Immature natural killer cell (primary cell): ENCODE results near the gene LONRF2. TPM values are rescaled to one million over a fixed set of nuclear protein-coding genes. Genes with fewer than 3 reads are reported as not detected.

Source experiments
- DNase-seq, 3 donors: peaks; one replicate each; pipeline ENCODE4 v3.0.0; 2022; ENCODE audit warnings: mixed read lengths in 1 of 3
- H3K27ac Mint-ChIP-seq, 6 donors: one replicate each; pipeline ENCODE4 v1.8.0; 2020; ENCODE audit warnings: mixed read lengths in 6 of 6, mild to moderate bottlenecking in 5 of 6, inconsistent platforms in 4 of 6, moderate library complexity in 3 of 6
- H3K27me3 Mint-ChIP-seq, 3 donors: one replicate each; pipeline ENCODE4 v1.8.0; 2020 to 2021; ENCODE audit warnings: low read depth in 3 of 3, mild to moderate bottlenecking in 3 of 3, mixed read lengths in 3 of 3, moderate library complexity in 3 of 3, inconsistent platforms in 1 of 3
- H3K36me3 Mint-ChIP-seq, 3 donors: one replicate each; pipeline ENCODE4 v1.8.0; 2020; ENCODE audit warnings: mixed read lengths in 3 of 3, inconsistent platforms in 2 of 3, mild to moderate bottlenecking in 2 of 3
- H3K4me1 Mint-ChIP-seq, 2 donors: one replicate each; pipeline ENCODE4 v1.8.0; 2020; ENCODE audit warnings: inconsistent platforms in 2 of 2, mild to moderate bottlenecking in 2 of 2, mixed read lengths in 2 of 2, moderate library complexity in 1 of 2
- H3K4me3 Mint-ChIP-seq, 5 donors: one replicate each; pipeline ENCODE4 v1.8.0; 2020; ENCODE audit warnings: mild to moderate bottlenecking in 5 of 5, mixed read lengths in 5 of 5, inconsistent platforms in 3 of 5, moderate library complexity in 3 of 5
- H3K9me3 Mint-ChIP-seq, 6 donors: one replicate each; pipeline ENCODE4 v1.8.0; 2020; ENCODE audit warnings: mild to moderate bottlenecking in 6 of 6, mixed read lengths in 6 of 6, inconsistent platforms in 4 of 6, moderate library complexity in 3 of 6
- polyA plus RNA-seq, 3 donors: library from polyadenylated mRNA; unstranded; fragments of 300-500 nt; fragmentation: Illumina TruSeq; gene quantifications; one replicate each; pipeline ENCODE4 v1.2.3, GENCODE V29; 2021

LONRF2 gene
- polyA plus RNA-seq, 3 donors from 2014 or later = not detected

DNA sequence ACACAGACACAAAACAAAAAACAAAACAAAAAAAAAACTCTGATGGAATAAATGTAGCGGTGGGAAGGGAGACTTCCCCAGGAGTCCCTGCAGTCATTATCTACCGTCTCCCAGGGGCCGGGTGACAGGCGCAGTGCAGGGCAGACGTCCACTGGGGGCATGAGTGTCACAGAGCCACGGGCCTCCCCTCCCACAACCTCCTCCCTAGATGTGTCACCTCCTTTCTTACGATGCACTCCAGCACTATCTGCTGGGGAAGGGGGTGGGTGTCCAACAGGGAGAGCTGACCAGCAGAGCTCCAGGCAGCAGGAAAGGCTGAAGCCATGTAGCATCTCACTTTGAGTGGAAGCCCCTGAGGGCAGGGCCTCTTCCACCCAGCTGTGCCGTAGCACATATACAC is 84.5 kb downstream of the LONRF2 start:
- Mint-ChIP-seq H3K27me3 (peaks cover 0 to 6% (median 4%) of the 10 kb centered on the region in 3 donors), H3K27ac (no peak overlapping the region), H3K36me3 (no peaks in the 10 kb centered on the region), H3K9me3 (peaks cover 0 to 1% (median 0%) of the 10 kb centered on the region in 6 donors), H3K4me3 (no peak overlapping the region), H3K4me1 (peaks cover 13 to 24% of the 10 kb centered on the region in 2 donors)
- no peak for DNase-seq

DNA sequence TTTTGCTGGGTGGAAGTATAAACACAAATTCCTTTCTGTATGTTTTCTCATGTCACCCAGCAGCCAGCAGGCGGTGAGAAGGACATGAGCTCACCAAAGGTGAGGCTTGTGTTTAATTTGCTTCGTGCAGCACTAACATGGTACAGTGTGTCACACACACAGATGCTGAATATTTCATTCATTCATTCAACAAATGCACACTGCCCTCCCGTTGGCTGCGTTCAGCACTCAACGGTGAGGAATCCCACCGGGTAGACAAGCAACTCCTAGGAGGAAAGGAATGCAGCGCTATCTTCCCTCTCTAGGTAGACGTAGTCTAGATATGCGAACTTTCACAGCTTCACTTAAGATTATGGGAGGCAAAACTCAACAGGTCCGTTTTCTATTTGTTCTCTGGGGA is 85.1 kb downstream of the LONRF2 start:
- Mint-ChIP-seq H3K27ac (no peak overlapping the region), H3K4me3 (no peak overlapping the region)

DNA sequence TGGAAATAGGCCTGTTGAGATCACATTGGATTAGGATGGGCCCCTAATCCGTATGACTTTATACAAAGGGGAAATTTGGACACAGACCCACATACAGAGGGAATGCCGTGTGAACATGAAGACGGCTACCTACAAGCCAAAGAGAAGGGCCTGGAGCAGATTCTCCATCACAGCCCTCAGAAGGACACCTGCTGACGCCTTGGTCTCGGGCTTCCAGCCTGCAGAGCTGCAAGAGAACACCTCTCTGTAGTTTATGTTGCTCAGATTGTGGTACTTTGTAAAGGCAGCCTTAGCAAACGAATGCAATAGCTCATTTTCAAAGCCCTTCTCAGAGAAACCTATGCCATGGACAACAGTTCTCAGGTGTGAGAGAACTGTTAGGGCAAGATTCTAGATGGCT is 86.1 kb downstream of the LONRF2 start:
- no peaks in the 10 kb centered on the region for H3K36me3 Mint-ChIP-seq
- peaks cover 0 to 4% (median 4%) of the 10 kb centered on the region in 3 donors for H3K27me3 Mint-ChIP-seq
- no peak overlapping the region for H3K4me3 Mint-ChIP-seq
- peaks cover 13 to 24% of the 10 kb centered on the region in 2 donors for H3K4me1 Mint-ChIP-seq
- peaks cover 0 to 1% (median 0%) of the 10 kb centered on the region in 6 donors for H3K9me3 Mint-ChIP-seq
- no peak for DNase-seq
- H3K27ac Mint-ChIP-seq = no peak overlapping the region

More for the DNA sequence above, 85.1 kb downstream of the LONRF2 start:
- Mint-ChIP-seq H3K27me3 (peaks cover 0 to 4% (median 4%) of the 10 kb centered on the region in 3 donors), H3K4me1 (peaks cover 13 to 24% of the 10 kb centered on the region in 2 donors), H3K9me3 (peaks cover 0 to 1% (median 0%) of the 10 kb centered on the region in 6 donors), H3K36me3 (no peaks in the 10 kb centered on the region)
- no peak for DNase-seq

DNA sequence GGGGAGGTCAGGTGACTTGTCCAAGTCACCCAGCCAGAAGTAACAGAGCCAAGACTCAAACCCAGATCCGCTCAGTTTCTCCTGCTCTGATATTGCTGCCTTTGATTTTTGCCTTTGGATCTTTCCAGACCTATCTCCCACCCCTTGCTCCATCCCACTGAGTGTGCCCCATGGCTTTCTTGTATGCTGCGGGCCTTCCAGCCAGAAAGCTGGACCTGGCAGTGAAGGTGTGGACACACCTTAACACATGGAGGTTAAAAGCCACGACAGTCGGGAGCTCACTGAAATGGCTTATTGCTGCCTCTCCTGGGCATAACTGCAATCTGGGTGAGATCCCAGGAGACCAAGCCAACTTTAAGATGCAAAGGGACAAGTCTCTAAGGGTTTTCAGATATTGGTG is 86.7 kb downstream of the LONRF2 start:
- H3K4me1 Mint-ChIP-seq = peaks cover 13 to 24% of the 10 kb centered on the region in 2 donors
- H3K27ac Mint-ChIP-seq = peak overlapping the region in 4 of 6 donors; percentile 8 to 68 (median 41)
- H3K4me3 Mint-ChIP-seq = peak overlapping the region in 3 of 5 donors; percentile 22 to 29 (median 23)
- no peak for DNase-seq
- H3K9me3 Mint-ChIP-seq = peaks cover 0 to 1% (median 0%) of the 10 kb centered on the region in 6 donors
- H3K36me3 Mint-ChIP-seq = no peaks in the 10 kb centered on the region
- H3K27me3 Mint-ChIP-seq = peaks cover 0 to 4% (median 2%) of the 10 kb centered on the region in 3 donors

DNA sequence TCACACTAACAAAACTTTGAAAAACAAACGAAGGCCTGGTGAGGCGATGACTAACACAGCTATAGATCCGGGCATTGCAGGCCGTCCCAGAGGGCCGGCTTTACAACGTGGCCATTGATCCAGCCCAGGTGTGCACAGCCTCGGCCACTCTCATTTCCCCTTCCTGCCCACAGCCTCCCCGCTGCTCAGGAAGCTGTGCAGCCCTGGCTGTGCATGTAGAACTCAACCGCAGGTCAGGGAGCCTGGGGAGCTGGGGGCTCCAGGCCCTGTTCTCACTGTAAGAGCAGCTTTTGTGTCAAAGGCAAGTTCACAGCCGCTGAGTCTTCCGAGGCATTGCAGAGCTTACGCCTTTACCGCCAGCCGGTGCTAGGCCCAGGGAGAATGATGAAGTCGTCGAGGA is 87.2 kb downstream of the LONRF2 start:
- peak overlapping the region in 5 of 6 donors; percentile 8 to 68 (median 37) for H3K27ac Mint-ChIP-seq
- H3K27me3 Mint-ChIP-seq = peaks cover 0 to 4% (median 2%) of the 10 kb centered on the region in 3 donors
- no peaks in the 10 kb centered on the region for H3K36me3 Mint-ChIP-seq
- peak overlapping the region in 3 of 5 donors; percentile 4 to 29 (median 23) for H3K4me3 Mint-ChIP-seq
- H3K4me1 Mint-ChIP-seq = peaks cover 13 to 24% of the 10 kb centered on the region in 2 donors
- peaks cover 0 to 1% (median 0%) of the 10 kb centered on the region in 6 donors for H3K9me3 Mint-ChIP-seq
- peak; percentile 32 to 37 (median 37) for DNase-seq

DNA sequence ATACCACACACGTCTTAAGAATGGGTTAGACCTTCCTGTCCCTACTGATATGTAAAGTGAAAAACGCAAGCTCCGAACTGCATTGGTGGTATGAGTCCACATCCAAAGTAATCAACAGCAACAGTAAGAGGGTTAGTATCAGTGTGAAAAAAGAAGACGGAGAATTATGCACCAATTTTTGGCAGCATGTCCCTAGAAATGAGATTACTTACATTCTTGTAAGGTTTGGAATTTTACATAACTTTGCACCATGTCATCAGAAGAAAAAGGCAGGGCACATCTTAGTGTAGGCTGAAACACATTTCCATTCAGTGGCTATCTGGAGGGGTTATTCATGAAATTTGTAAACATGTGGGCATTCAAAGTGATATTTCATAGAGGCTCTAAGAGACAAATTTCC is 88.2 kb downstream of the LONRF2 start:
- Mint-ChIP-seq H3K4me1 (peaks cover 13 to 24% of the 10 kb centered on the region in 2 donors), H3K27ac (no peak overlapping the region), H3K4me3 (no peak overlapping the region), H3K27me3 (peaks cover 0 to 4% (median 2%) of the 10 kb centered on the region in 3 donors), H3K36me3 (no peaks in the 10 kb centered on the region), H3K9me3 (peaks cover 0 to 1% (median 0%) of the 10 kb centered on the region in 6 donors)
- no peak for DNase-seq

DNA sequence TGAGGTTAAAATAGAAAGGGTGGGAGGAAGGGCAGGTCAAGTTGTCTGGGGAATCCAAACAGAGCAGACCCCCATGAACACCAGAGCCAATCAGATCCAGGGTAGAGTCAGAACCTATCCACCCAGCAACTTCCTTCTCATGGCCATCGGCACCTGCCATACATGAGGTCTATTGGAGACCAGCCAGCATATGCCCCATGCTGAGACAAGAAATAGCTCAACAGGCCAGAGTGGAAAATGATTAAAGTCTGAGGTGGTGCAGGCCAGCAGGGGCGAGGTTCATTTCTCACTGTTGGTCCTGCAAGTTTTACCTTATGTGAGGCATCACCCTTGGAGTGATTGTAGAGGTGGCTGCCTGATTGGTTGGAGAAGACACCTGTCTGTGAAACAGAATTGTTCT is 89.2 kb downstream of the LONRF2 start:
- H3K4me3 Mint-ChIP-seq = no peak overlapping the region
- no peak for DNase-seq
- H3K27ac Mint-ChIP-seq = no peak overlapping the region
- no peaks in the 10 kb centered on the region for H3K36me3 Mint-ChIP-seq
- H3K27me3 Mint-ChIP-seq = peaks cover 0 to 6% (median 2%) of the 10 kb centered on the region in 3 donors
- peaks cover 13 to 24% of the 10 kb centered on the region in 2 donors for H3K4me1 Mint-ChIP-seq
- H3K9me3 Mint-ChIP-seq = peaks cover 0 to 1% (median 0%) of the 10 kb centered on the region in 6 donors

DNA sequence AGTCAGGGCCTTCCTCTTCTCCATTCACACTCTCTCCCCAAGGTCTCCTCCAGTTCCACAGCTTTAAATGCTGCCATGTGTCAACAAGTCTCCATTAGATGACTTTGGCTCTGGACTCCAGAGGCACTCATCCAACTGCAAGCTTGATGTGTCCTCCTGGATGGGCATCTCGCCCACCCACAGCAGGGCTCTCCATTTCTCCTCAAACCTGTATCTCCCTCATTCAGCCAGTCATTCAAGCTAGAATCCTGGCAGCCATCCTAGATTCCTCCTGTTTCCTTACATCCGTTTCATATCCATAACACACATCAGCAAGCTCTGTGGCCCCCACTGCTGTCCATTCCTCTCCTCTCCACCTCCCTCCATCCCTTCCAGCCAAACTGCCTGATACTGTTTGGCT is 91.5 kb downstream of the LONRF2 start:
- H3K4me1 Mint-ChIP-seq = peaks cover 11 to 18% of the 10 kb centered on the region in 2 donors
- H3K4me3 Mint-ChIP-seq = no peak overlapping the region
- no peak overlapping the region for H3K27ac Mint-ChIP-seq
- peaks cover 0 to 1% (median 0%) of the 10 kb centered on the region in 6 donors for H3K9me3 Mint-ChIP-seq
- peaks cover 0 to 7% (median 6%) of the 10 kb centered on the region in 3 donors for H3K27me3 Mint-ChIP-seq
- no peaks in the 10 kb centered on the region for H3K36me3 Mint-ChIP-seq
- DNase-seq = no peak

DNA sequence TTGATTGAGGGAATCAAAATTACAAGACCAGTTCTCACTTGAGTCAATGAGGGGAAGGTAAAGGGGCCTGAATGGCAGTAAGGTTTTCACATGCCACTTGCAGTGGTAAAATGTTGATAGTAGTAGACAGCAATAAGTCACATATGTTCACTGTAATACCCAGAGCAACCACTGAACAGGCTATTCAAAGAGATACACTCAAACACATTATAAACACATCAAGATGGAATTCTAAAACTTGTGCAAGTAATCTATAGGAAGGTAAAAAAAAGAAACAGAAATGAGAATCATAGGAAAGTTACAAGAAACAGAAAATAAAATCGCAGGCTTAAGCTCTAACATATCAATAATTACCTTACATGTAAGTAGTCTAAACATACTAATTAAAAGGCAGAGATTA is 93.3 kb downstream of the LONRF2 start:
- H3K36me3 Mint-ChIP-seq = no peaks in the 10 kb centered on the region
- H3K4me3 Mint-ChIP-seq = no peak overlapping the region
- DNase-seq = no peak
- peaks cover 0 to under 1% (median 0%) of the 10 kb centered on the region in 6 donors for H3K9me3 Mint-ChIP-seq
- H3K4me1 Mint-ChIP-seq = peaks cover 0 to under 1% of the 10 kb centered on the region in 2 donors
- no peak overlapping the region for H3K27ac Mint-ChIP-seq
- peaks cover 1 to 6% (median 4%) of the 10 kb centered on the region in 3 donors for H3K27me3 Mint-ChIP-seq

DNA sequence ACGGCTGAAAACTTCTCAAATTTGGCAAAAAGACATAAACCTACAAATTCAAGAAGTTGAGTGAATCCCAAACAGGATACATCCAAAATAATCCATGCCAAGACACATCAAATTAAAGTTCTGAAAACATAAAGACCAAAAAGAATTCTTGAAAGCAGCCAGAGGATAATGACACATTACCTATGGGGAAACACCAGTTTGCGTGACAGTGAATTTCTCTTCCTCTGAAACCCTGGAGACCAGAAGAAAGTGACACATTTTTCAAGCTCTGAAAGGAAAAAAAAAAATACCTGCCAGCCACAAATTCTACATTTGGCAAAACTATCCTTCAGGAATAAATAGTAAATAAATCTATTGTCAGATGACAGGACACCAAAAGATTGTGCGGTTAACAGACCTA is 93.9 kb downstream of the LONRF2 start:
- Mint-ChIP-seq H3K9me3 (no peaks in the 10 kb centered on the region), H3K4me3 (no peak overlapping the region), H3K36me3 (no peaks in the 10 kb centered on the region), H3K4me1 (no peaks in the 10 kb centered on the region), H3K27me3 (peaks cover 1 to 9% (median 4%) of the 10 kb centered on the region in 3 donors), H3K27ac (no peak overlapping the region)
- DNase-seq = no peak

DNA sequence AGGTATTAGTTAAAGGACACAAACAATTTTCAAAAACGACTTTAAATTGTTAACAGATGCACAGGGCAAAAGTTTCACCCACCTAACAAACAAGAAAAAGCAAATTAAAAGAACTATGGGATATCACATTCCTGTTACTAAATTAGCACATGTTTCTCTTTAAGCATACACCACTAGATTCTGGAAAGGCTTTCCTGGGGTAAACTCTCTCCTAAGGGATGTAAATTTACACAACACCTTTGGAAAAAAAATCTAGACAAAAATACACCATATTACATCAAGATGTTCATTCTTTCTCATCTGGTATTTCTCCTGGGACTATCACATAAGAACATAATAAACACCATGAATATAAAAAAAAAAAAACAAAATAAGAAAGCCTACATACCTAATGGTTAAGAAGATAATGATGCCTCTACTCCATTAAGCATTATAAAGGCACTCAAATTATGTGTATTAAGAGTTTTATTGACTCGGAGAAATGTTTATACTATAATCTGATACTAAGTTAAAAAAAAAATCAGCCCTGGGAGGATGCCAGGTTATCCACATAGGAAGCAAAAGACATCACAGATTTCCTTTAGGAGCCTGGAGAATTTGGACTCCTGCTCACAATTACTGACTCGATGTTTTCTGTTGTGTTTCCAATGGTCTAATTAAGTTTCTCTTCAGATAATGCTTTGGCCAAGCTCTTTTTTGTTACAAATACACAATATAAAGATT is 97.2 kb downstream of the LONRF2 start:
- no peak overlapping the region for H3K27ac Mint-ChIP-seq

DNA sequence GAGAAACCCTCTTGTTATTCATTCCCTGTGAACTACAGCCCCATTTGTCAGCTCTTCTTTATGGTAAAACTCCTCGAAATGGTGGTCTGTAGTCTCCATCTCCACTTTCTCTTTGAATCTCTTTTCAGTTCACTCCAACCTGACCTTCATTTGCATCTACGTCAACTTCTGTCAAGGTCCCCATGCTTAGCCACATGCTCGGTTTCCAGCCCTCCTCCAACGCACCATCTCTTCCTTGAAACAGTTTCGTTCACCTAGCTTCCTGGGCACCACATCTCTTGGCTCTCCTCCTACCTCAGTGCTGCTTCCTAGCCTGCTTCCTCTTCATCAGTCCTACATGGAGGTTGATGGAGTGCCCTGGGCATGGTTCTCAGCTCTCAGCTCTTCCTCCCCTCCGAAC is 98.8 kb downstream of the LONRF2 start:
- no peaks in the 10 kb centered on the region for H3K9me3 Mint-ChIP-seq
- H3K4me3 Mint-ChIP-seq = no peak overlapping the region
- H3K27me3 Mint-ChIP-seq = peaks cover 0 to 12% (median 3%) of the 10 kb centered on the region in 3 donors
- no peak for DNase-seq
- no peak overlapping the region for H3K27ac Mint-ChIP-seq
- no peaks in the 10 kb centered on the region for H3K36me3 Mint-ChIP-seq
- no peaks in the 10 kb centered on the region for H3K4me1 Mint-ChIP-seq

More for the DNA sequence above, 97.2 kb downstream of the LONRF2 start:
- Mint-ChIP-seq H3K4me3 (no peak overlapping the region), H3K9me3 (no peaks in the 10 kb centered on the region), H3K27me3 (peaks cover 2 to 12% (median 3%) of the 10 kb centered on the region in 3 donors), H3K4me1 (no peaks in the 10 kb centered on the region), H3K36me3 (no peaks in the 10 kb centered on the region)
- no peak for DNase-seq
